AG08396 (cell line): ENCODE results near the gene FETUB.
"Not testable (repeated sequence)": the region's sequence is repeated elsewhere in the genome, so short reads cannot be mapped to it uniquely, and the experiment has no call there.

Experiments used
- DNase-seq: peaks from one replicate; pipeline ENCODE4 v3.0.0; 2012; ENCODE audit warnings: low spot score, mixed read lengths

The FETUB gene

DNA sequence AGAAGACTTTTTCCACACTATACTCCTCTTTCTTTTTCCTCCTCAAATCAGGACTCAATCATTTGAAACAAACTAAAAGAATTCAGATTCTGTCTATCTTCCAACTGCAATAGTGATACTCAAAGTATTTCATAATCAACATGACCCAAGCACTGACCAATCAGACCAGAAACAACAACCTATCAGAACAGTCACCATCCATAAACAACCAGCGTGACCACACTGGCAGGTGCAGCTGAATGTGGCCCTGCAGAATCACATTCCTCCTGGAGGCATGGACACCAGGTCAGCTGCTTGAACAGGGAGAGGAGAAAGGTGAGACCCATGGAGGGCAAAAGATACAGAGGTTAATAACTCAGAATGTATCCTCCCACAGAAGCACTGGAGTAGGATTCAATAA lies 39.0 kb downstream of the FETUB start:
- DNase-seq, result no peak

DNA sequence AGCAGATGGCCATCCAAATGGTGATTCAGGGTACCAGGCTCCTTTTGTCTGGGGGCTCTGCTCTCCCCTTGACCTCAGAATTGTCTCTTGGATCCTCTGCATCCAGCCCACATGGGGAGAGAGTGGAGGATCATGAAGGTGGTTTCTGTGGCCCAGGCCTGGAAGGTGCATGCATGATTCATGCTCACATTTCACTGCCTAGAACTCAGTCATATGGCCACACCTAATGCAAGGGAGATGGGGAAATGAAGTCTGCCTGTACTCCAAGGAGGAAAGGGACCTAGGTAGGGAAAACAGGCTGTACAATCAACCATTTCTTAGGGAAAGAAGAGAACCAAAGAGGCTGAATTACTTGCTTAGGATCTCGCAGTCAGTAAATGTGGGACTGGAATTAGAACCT lies 40.7 kb downstream of the FETUB start:
- no peak for DNase-seq

DNA sequence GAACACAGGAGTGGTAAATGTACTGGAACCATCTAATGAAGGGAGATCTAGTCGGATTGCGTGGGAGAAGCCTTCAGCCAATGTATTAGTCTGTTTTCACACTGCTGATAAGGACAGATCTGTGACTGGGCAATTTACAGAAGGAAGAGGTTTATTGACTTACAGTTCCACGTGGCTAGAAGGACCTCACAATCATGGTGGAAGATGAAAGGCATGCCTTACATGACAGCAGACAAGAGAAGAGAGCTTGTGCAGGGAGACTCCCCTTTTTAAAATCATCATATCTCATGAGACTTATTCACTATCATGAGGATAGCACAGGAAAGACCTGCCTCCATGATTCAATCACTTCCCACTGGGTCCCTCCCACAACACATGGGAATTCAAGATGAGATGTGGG lies 42.6 kb downstream of the FETUB start:
- DNase-seq, result no peak

DNA sequence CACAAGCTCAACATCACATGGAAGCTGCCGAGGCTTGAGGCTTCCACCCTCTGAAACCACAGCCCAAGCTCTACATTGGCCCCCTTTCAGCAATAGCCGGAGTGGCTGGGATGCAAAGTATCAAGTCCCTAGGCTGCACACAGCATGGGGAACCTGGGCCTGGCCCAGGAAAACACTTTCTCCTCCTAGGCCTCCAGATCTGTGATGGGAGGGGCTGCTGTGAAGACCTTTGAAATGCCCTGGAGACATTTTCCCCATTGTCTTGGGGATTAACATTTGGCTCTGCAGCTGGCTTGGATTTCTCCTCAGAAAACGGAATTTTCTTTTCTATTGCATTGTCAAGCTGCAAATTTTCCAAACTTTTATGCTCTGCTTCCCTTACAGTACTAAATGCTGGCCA lies 43.8 kb downstream of the FETUB start:
- DNase-seq, result no peak

DNA sequence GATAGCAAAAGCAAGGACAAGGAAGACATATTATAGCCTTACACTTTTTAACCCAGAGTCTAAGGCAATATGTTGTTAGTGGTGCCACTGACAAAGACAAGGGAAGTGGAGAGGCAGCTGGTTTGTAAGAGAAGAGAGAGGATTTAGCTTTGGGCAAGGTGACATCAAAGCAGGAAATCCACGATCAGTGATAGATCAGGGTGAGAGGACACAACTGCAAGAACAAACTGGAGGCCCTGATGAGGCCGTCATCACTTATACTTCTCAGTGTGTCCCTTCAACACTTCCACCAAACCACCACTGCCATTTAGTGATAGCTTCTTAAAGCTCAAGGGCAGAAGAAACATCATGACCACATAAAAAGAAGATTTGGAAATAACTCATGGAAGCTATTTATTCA lies 46.3 kb downstream of the FETUB start:
- not testable (repeated sequence) for DNase-seq

DNA sequence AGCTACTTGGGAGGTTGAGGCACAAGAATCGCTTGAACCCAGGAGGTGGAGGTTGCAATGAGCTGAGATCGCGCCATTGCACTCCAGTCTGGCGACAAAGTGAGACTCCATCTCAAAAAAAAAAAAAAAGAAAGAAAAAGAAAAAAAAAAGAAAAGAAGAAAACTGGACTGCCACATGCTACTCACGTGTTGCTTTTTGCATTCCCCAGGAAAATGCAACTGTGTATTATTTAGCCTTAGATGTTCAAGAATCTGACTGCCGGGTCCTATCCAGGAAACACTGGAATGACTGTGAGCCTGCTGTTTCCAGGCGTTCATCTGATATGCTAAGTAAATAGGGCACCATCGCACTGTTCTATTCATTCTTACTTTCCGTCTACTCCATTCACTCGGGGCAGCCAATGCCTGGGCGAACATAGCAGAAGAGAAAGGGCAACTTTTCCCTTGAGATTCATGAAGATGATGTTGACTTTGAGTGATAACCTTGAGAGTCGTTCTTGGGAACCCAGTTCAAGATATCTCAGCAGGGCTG lies 47.0 kb downstream of the FETUB start:
- DNase-seq, result no peak

DNA sequence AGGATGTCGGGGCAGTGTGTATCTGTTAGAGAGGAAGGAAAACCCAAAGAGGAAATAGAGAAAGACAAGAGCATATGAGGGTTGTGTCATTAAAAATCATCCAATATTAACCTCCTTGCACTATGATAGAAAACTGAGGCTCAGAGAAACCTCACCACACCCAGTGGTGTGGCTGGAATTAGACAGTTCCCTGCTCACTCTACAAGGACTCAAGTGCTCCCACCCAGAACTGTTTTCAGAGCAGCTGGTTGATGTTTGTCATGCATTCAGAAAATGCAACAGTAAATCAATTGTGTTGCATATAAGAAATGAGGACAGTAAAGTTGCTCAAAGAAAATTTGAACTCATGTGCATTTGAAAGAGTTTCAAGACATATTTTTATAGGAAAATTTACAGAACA lies 50.1 kb downstream of the FETUB start:
- not testable (repeated sequence) for DNase-seq

DNA sequence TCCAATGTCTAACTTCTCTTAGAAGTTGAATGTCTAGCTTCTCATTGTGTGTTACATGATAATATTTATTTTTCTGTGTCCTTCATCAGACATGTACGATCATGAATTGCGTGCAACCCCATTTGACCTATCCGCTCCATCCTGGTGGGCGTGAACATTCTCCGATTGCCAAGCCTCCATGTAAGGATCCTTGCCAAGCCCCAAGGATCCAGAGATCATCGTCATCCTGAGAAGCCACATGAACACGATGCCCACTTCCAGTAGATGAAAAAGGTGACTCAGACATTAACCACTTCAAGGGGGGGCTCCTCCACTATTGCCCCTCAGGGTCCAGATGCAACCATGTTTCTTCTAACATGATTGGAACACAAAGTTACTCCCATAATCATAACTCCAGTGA lies 51.5 kb downstream of the FETUB start:
- DNase-seq, result no peak

DNA sequence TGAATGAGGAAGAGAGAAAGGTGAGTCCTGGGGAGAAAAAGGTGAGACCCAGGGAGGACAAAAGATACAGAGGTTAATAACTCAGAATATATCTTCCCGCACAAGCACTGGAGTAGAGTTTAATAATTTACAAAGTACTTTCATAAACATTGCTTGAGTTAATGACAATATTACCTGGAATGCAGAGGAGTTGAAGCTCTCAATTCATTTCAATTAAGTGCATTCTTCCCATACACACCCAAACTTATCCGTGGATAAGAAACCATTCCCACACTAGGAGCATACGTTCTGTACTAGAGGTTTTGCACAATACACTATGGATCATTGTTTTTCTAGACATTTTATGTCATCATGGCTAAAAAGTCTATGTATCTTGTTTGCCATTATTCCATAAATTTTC lies 53.6 kb downstream of the FETUB start:
- DNase-seq, result no peak

DNA sequence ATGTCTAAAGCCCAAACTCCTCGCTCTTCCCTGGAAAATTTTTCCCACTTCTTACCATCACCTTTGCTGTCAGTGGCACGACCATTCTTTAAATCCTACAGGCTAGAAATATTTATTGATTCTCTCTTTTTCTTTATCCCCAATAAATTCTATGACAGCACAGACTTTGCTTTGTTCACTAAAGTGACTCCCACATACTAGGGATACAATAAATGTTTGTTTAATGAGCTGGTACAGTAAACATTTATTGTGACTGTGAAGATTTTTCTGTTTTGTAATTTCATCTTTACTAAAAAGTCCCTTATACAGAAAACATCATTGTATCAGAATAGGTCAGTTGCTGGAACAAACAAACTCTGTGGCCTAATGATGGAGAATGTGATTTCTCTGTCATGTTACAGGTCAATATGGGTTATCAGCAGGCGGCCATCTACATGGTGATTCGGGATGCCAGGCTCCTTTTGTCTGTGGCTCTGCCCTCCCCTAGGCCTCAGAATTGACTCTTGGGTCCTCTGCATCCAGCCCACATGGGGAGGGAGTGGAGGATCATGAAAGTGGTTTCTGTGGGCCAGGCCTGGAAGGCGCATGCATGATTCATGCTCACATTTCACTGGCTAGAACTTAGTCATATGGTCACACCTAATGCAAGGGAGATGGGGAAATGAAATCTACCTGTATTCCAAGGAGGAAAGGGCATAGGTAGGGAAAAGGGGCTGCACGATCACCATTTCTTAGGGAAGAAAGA lies 54.3 kb downstream of the FETUB start:
- no peak for DNase-seq

DNA sequence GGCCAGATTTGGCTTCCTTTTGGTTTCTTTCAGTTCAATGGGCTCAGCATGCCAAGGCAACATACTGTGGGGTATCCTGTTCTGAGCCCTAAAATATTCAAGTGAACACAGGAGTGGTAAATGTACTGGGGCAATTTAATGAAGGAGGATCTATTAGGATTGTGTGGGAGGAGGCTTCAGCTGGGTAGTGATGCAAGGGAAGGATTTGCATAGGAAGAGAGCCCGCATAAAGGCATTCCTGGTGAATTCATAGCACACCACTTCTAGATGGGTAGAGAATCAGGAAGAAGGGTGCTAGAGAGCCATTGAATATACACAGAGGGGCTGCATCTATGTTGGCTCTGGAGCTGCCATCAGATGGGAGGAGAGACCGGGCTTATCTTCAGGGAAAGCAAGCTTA lies 56.3 kb downstream of the FETUB start:
- DNase-seq, result no peak

DNA sequence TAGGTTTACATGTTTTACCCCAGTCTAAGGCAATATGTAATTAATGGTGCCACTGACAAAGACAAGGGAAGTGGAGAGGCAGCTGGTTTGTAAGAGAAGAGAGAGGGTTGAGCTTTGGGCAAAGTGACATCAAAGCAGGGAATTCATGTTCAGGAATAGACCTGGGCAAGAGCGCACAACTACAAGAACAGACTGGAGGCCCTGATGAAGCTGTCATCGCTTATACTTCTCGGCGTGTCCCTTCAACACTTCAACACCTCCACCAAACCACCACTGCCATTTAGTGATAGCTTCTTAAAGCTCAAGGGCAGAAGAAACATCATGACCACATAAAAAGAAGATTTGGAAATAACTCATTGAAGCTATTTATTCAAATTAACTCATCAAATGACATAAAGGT lies 57.3 kb downstream of the FETUB start:
- no peak for DNase-seq

DNA sequence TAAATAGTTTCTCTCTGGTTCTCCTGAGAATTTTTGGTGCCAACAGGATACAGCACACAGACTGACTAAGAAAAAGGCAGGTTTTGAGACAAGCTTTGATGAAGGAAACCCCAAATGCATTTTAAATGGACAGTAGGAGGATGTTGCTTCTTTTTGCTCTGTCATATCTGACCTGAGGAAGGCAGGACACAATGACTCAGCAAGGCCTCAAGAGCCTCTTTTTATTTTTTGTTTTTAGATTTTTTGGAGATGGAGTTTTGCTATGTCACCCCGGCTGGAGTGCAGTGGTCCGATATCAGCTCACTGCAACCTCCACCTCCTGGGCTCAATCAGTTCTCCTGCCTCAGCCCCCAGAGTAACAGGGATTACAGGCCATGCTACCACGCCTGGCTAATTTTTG lies 60.1 kb downstream of the FETUB start:
- DNase-seq, result no peak

DNA sequence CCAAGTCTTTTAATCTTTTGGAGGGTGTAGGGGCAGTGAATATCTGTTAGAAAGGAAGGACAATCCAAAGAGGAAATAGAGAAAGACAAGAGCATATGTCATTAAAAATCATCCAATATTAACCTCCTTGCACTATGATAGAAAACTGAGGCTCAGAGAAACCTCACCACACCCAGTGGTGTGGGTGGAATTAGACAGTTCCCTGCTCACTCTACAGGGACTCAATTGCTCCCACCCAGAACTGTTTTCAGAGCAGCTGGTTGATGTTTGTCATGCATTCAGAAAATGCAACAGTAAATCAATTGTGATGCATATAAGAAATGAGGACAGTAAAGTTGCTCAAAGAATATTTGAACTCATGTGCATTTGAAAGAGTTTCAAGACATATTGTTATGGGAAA lies 62.3 kb downstream of the FETUB start:
- not testable (repeated sequence) for DNase-seq
